Mesodermal cell (in vitro differentiated cells): ENCODE measurements around the gene ANKRD2.

Source experiments
- H3K27ac ChIP-seq: 2 replicates; pipeline ENCODE4 v1.7.0; 2013; ENCODE audit warnings: mild to moderate bottlenecking, low read depth, low read length, moderate library complexity; ENCODE audit not compliant: severe bottlenecking
- H3K36me3 ChIP-seq: 2 replicates; pipeline ENCODE4 v1.7.1; 2013; ENCODE audit warnings: mild to moderate bottlenecking, low read length, moderate library complexity; ENCODE audit not compliant: control insufficient read depth, insufficient read depth
- H3K4me1 ChIP-seq: one replicate; pipeline ENCODE4 v1.7.1; 2013; ENCODE audit warnings: mild to moderate bottlenecking, low read length; ENCODE audit not compliant: insufficient read depth, control insufficient read depth, poor library complexity, severe bottlenecking
- H3K4me3 ChIP-seq: 2 replicates; pipeline ENCODE4 v1.7.0; 2013; ENCODE audit warnings: low read length, control low read depth, mild to moderate bottlenecking; ENCODE audit not compliant: insufficient read depth, poor library complexity, severe bottlenecking; ENCODE audit errors: extremely low read depth
- H3K9me3 ChIP-seq: 2 replicates; pipeline ENCODE4 v1.7.1; 2013; ENCODE audit warnings: mild to moderate bottlenecking, low read length, moderate library complexity; ENCODE audit not compliant: control insufficient read depth
- WGBS, 2 experiments: methylation state at CpG; one replicate each; pipeline ENCODE4 v1.1.5; 2013; ENCODE audit warnings: missing lambda C conversion rate in 2 of 2; ENCODE audit not compliant: insufficient coverage in 2 of 2; 5-methylcytosine and 5-hydroxymethylcytosine counted together

Gene ANKRD2

GRCh38 chr10:97537186-97537869, 35.3 kb upstream of the ANKRD2 start:
- Histone ChIP-seq H3K27ac (no peak overlapping the region), H3K4me3 (no peak overlapping the region), H3K36me3 (no peaks in the 10 kb centered on the region), H3K4me1 (peaks cover 48% of the 10 kb centered on the region), H3K9me3 (no peaks in the 10 kb centered on the region)
- 86% methylated on average over 1 of the region's 5 CpGs; no CpG with 5 or more reads in 1 of the 2 experiments for WGBS, 2 experiments

- peak overlapping the region; percentile 84 for H3K27ac ChIP-seq
- WGBS, 2 experiments, result 100% methylated on average over 4 of the region's 4 CpGs
- H3K4me1 ChIP-seq, result peaks cover 49% of the 10 kb centered on the region
Observed at GRCh38 chr10:97538411-97538810, 34.2 kb upstream of the ANKRD2 start.

GRCh38 chr10:97538839-97539238, 33.7 kb upstream of the ANKRD2 start:
- peak overlapping the region; percentile 84 for H3K27ac ChIP-seq

More at GRCh38 chr10:97538411-97538810, 34.2 kb upstream of the ANKRD2 start:
- Histone ChIP-seq H3K4me3 (no peak overlapping the region), H3K9me3 (no peaks in the 10 kb centered on the region), H3K36me3 (no peaks in the 10 kb centered on the region)

GRCh38 chr10:97539523-97540200, 32.9 kb upstream of the ANKRD2 start:
- H3K9me3 ChIP-seq, result no peaks in the 10 kb centered on the region
- H3K27ac ChIP-seq, result peak overlapping the region; percentile 84
- peaks cover 55% of the 10 kb centered on the region for H3K4me1 ChIP-seq
- WGBS, 2 experiments, result 43% methylated on average over 3 of the region's 6 CpGs; no CpG with 5 or more reads in 1 of the 2 experiments
- H3K4me3 ChIP-seq, result no peak overlapping the region
- no peaks in the 10 kb centered on the region for H3K36me3 ChIP-seq

More at GRCh38 chr10:97538839-97539238, 33.7 kb upstream of the ANKRD2 start:
- Histone ChIP-seq H3K36me3 (no peaks in the 10 kb centered on the region), H3K9me3 (no peaks in the 10 kb centered on the region), H3K4me1 (peaks cover 50% of the 10 kb centered on the region), H3K4me3 (no peak overlapping the region)
- WGBS, 2 experiments, result 100% methylated on average over 4 of the region's 4 CpGs

- no peaks in the 10 kb centered on the region for H3K9me3 ChIP-seq
- WGBS, 2 experiments, result 92 to 95% methylated on average over 11 to 13 of the region's 14 CpGs
- peaks cover 55% of the 10 kb centered on the region for H3K4me1 ChIP-seq
- H3K27ac ChIP-seq, result peak overlapping the region; percentile 96
- no peaks in the 10 kb centered on the region for H3K36me3 ChIP-seq
- H3K4me3 ChIP-seq, result no peak overlapping the region
Observed at GRCh38 chr10:97540669-97541500, 31.7 kb upstream of the ANKRD2 start.

GRCh38 chr10:97542169-97543024, 30.2 kb upstream of the ANKRD2 start:
- Histone ChIP-seq H3K27ac (peak overlapping the region; percentile 96), H3K4me1 (peaks cover 59% of the 10 kb centered on the region), H3K4me3 (no peak overlapping the region), H3K9me3 (no peaks in the 10 kb centered on the region), H3K36me3 (no peaks in the 10 kb centered on the region)
- 72 to 79% methylated on average over 4 to 9 of the region's 9 CpGs for WGBS, 2 experiments

- Histone ChIP-seq H3K9me3 (no peaks in the 10 kb centered on the region), H3K4me3 (no peak overlapping the region), H3K36me3 (no peaks in the 10 kb centered on the region), H3K4me1 (peaks cover 63% of the 10 kb centered on the region), H3K27ac (peak overlapping the region; percentile 96)
- WGBS, 2 experiments, result 50 to 75% methylated on average over 6 to 8 of the region's 10 CpGs
Observed at GRCh38 chr10:97543025-97543546, 29.5 kb upstream of the ANKRD2 start.

- H3K4me1 ChIP-seq, result peaks cover 65% of the 10 kb centered on the region
Observed at GRCh38 chr10:97546456-97547270, 25.9 kb upstream of the ANKRD2 start.

GRCh38 chr10:97547271-97547600, 25.3 kb upstream of the ANKRD2 start:
- Histone ChIP-seq H3K27ac (no peak overlapping the region), H3K4me3 (no peak overlapping the region), H3K4me1 (peaks cover 60% of the 10 kb centered on the region), H3K9me3 (no peaks in the 10 kb centered on the region), H3K36me3 (no peaks in the 10 kb centered on the region)
- 78 to 97% methylated on average over 3 to 4 of the region's 4 CpGs for WGBS, 2 experiments

More at GRCh38 chr10:97546456-97547270, 25.9 kb upstream of the ANKRD2 start:
- Histone ChIP-seq H3K27ac (no peak overlapping the region), H3K9me3 (no peaks in the 10 kb centered on the region), H3K36me3 (no peaks in the 10 kb centered on the region), H3K4me3 (no peak overlapping the region)
- WGBS, 2 experiments, result 92 to 93% methylated on average over 8 to 11 of the region's 18 CpGs
